GM19452 (cell line): Measurements from ENCODE around the gene ASXL1.

Source experiments
- ATAC-seq: cut with Tn5 transposase; IDR thresholded peaks from one replicate; pipeline ENCODE4 v1.9.1; 2021; ENCODE audit not compliant: unreplicated experiment

The ASXL1 gene

GRCh38 chr20:32451340-32451681, 93.2 kb downstream of the ASXL1 start:
- ATAC-seq: no peak

GRCh38 chr20:32451682-32452461, 93.7 kb downstream of the ASXL1 start:
- ATAC-seq: no peak

GRCh38 chr20:32452776-32453466, 94.8 kb downstream of the ASXL1 start:
- no peak for ATAC-seq

GRCh38 chr20:32453467-32454163, 95.5 kb downstream of the ASXL1 start:
- ATAC-seq: no peak

- ATAC-seq: no peak
Observed at GRCh38 chr20:32454164-32455145, 96.3 kb downstream of the ASXL1 start.

- no peak for ATAC-seq
Observed at GRCh38 chr20:32455171-32455900, 97.2 kb downstream of the ASXL1 start.

- ATAC-seq: no peak
Observed at GRCh38 chr20:32455901-32456701, 98.0 kb downstream of the ASXL1 start.

GRCh38 chr20:32456869-32457478, 98.8 kb downstream of the ASXL1 start:
- ATAC-seq: no peak

GRCh38 chr20:32457479-32457986, 99.4 kb downstream of the ASXL1 start:
- ATAC-seq: no peak

- ATAC-seq: no peak
Observed at GRCh38 chr20:32458061-32458836, 100.1 kb downstream of the ASXL1 start.

- ATAC-seq: no peak
Observed at GRCh38 chr20:32458837-32459220, 100.7 kb downstream of the ASXL1 start.

- ATAC-seq: no peak
Observed at GRCh38 chr20:32460231-32460630, 102.1 kb downstream of the ASXL1 start.

- no peak for ATAC-seq
Observed at GRCh38 chr20:32460683-32461320, 102.7 kb downstream of the ASXL1 start.

- ATAC-seq: no peak
Observed at GRCh38 chr20:32461836-32462600, 103.9 kb downstream of the ASXL1 start.

GRCh38 chr20:32462900-32463641, 104.9 kb downstream of the ASXL1 start:
- ATAC-seq: no peak
